HG02938 (cell line): ENCODE measurements around the gene CUX1.

ENCODE experiments used
- ATAC-seq: cut with Tn5 transposase; IDR thresholded peaks from one replicate; pipeline ENCODE4 v1.9.1; 2021; ENCODE audit warnings: mild to moderate bottlenecking, moderate library complexity; ENCODE audit not compliant: unreplicated experiment

CUX1 gene

DNA sequence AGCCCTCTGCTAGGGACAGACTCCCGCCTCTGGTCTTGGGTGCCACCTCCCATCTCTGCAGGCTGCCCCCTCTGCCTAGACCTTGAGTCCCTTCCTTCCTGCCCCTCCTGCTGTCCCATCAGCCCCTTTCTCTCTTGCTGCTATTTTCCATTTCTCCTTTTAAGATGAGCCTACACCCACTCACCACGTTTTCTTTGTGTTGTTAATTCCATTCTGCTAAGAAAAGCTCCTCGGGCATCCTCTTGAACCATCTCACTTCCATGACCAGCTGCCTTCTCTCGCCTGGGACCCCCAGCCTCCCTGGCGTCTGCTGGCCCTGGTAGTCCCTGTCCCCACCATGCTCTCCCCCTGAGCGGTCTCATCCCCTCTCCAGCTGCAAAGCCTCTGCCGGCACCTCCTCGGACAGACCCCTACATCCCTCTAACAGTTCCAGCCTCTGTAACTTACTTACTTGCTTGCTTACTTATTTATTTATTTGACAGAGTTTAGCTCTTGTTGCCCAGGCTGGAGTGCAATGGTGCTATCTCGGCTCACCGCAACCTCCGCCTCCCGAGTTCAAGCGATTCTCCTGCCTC, 373.4 kb downstream of the CUX1 start:
- no peak for ATAC-seq

DNA sequence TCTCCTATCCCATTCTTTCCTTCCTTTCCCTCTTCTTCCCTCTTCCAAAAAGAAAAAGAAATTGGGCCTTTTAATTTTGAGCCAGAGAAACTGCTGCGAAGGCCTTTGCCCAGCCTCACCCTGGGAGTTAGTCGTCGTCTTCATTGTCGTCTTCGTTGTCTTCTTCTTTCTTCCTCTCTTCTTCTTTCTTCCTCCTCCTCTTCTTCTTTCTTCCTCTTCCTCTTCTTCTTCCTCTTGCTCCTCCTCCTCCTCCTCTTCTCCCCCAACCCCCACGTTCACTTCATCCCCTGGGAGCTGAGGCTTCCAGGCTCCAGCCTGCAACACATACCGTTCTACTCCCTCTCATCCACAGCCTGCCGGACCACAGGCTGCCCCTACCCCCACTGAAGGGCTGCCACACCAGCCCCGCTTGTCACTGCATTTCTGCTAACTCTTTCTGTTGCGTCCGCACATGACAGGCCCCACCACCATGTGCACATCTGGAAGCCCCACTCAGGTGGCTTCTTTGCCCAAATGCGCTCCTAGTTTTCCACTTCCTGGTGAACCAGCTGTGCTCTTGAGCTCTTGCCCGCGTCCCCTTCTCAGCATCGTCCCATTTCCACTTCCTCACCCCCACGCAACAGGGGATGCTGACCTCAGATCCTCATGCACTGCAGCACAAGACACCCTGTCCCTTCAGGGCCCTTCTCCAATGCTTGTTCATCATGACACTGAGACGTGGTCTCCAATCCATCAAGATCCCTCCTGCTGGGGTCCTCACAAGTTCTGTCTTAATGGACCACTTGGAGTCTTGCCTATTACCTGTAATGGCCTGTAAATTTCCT, 374.3 kb downstream of the CUX1 start:
- ATAC-seq = no peak

DNA sequence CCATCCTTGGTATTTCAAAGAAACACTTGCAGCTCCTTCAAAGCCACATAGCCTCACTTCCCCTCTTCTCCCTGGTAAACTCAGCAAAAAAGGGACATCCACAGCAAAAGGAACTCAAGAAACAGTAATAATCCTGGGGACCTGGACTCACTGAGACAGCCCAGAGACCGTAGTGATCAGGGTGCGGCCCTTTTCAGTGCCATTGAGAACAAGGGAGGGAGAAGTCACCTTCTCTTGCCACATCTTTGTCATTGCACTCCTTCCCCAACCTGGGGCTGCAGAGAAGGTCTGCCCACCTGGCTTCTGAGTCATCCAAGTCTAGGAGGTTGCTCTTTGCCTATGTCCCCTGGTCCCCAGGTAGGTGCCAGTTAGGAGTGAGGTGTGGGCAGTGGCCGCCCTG, 375.4 kb downstream of the CUX1 start:
- no peak for ATAC-seq

DNA sequence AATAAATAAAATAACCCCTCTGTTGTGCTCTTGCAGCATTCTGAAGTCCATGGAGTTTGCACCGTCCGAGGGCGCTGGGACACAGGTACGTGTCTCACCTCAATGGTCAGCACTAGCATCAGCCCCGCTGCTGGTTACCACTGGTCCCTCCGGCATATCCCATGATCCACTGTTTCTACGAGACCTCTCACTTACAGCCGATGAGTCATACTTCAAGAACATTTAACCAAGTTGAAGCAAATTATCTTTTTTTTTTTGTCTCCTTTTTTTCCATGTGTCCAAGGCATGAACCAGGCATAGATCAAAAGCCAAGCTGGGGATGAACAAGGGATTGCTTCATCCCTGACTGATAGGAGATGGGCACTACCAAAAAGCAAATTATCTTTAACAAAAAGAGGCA, 376.4 kb downstream of the CUX1 start:
- ATAC-seq = no peak

DNA sequence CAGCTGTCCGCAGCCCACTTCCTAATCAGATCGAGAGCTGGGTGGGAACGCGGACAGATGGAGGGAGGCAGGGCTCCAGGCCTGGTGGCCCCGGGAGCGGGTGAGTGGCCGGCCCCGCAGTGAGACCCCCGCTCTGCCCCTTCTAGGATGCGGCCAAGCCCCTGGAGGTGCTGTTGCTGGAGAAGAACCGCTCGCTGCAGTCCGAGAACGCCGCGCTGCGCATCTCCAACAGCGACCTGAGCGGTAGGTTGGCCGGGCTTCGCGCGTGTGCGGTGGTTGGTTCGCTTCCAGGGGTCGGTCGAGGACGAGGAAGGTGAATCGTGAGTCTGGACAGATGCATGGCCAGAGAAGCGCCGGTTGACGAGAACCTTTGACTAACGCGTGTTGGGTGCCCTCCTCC, 377.9 kb downstream of the CUX1 start:
- no peak for ATAC-seq

DNA sequence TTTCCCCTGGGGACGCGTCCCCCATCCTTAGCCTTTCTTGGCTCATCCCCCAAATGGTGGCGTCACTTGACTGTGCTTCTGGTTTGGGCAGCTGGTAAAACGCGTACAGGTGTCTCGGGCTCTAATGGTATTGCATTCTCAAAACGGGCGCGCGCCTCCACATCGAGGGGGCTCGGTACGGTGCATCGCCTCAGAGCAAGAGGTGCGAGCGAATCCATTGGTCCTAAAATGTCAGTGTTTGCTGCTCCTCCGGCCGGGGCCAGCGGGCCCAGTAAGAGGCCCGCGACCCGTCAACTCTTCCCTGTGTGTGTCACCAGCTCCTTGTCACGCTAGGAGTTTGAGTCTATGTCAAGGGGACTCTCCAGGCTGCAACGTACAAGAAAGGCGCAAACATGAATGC, 378.6 kb downstream of the CUX1 start:
- no peak for ATAC-seq

DNA sequence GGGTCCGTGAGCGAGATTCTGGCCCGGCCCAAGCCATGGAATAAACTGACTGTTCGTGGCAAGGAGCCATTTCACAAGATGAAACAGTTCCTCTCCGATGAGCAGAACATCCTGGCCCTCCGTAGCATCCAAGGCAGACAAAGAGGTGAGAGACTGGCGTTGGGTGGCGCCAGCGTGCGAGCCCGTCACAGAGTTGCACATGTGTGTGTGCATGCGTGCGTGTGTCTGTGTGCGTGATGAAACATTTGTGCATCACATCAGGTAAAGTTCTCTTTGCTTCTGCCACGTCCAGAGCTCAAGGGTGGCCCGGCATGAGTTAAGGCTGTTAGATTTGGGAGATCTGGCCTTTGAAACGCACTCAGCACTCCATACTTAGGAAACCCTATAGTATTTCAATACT, 379.7 kb downstream of the CUX1 start:
- ATAC-seq = no peak

DNA sequence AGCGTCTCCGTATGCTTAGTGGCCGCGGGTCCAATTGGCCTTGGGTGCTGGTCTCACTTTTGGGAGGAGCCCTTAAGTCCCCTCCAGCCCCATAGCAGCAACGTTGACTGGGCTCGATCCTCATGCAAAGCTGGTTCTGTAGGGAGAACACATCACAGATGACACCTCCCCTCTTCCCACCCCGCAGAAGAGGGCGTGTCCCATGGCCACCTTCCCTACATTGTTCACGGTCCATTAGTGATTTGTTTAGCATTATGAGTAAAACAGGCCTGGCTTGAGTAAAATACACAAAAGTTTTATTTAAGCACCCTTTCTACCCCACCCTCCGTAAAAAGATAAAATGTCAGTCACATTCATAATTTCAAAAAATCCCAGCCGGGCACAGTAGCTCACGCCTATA, 380.2 kb downstream of the CUX1 start:
- ATAC-seq = no peak

DNA sequence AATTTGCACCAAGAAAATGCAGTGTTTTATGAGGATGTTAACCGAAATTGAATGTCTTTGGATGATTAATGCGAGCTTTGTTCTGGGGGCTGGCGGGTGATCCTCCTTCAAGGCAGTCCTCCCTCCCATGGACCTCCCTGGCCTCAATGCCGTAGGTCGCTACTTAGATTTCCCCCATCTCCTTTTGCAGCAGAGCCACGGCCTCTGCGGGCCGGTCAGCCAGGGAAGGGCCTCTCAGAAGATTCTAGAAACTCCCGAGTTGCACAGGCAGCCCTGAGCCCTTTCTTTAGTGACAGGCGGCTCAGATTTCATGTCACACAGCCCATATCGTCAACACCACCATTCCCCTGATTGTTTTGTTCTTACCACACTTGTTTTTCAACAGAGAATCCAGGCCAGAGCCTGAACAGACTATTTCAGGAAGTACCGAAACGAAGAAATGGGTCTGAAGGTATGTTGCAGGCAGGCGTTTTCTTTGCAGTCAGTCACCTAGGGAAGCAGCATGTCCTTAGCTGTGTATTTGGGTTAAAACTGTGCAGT, 381.1 kb downstream of the CUX1 start:
- ATAC-seq = no peak

DNA sequence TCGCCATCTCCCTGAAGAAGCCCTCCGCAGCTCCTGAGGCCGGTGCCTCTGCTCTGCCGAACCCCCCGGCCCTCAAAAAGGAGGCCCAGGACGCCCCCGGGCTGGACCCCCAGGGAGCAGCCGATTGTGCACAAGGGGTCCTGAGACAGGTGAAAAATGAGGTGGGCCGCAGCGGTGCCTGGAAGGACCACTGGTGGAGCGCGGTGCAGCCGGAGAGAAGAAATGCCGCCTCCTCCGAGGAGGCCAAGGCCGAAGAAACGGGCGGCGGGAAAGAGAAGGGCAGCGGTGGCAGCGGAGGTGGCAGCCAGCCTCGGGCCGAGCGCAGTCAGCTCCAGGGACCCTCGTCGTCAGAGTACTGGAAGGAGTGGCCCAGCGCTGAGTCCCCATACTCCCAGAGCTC, 384.1 kb downstream of the CUX1 start:
- no peak for ATAC-seq

DNA sequence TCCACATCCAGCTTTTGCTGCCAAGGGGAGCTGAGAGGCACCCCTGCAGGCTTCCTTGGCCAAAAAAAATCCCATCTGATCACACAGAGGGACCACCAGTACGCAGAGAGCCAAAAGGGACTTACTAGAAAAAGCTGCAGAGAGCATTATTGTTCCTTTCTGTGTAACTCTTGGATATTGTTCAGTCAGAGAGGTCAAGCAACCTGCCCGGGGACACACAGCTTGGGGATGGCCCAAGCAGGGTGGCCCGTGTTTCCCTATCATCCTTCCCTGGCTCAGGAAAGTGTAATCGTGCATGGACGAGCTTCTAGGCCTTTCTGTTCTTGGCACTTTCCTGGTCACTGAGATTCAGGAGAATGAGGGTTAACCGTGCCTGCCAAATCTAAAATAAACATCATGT, 385.1 kb downstream of the CUX1 start:
- no peak for ATAC-seq

DNA sequence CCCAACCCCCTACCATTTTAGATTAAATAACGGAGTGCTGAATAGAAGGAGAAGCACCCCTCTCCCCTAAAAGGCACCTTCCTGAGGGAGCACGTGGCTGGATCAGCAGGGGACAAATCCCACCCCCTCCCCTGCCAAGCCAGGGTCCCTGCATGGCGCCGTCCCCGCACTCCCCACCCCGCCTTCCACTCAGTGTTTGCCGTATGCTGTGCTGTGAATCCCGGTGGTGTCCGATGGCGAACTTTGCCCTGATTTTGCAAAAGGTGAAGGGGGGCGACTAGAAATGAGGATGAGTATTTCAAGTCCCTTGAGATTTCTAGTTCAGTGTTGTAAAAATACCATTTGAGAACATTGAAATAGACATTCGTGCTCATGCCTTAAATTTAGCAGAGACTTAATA, 385.8 kb downstream of the CUX1 start:
- no peak for ATAC-seq

DNA sequence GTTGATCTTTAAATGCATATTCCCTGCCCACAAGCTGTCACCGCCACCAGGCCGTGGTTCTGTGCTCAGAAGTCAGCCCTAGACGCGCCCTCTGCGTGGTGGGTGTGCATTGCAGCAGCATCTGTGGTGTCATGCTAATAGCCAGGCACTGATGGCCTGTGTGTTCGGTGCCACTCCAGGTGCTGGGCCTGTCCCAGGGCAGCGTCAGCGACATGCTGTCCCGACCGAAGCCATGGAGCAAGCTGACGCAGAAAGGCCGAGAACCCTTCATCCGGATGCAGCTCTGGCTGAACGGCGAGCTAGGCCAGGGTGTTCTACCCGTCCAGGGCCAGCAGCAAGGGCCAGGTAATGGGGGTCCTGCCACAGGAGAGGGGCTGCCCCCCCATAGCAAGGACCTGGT, 386.8 kb downstream of the CUX1 start:
- ATAC-seq = no peak

DNA sequence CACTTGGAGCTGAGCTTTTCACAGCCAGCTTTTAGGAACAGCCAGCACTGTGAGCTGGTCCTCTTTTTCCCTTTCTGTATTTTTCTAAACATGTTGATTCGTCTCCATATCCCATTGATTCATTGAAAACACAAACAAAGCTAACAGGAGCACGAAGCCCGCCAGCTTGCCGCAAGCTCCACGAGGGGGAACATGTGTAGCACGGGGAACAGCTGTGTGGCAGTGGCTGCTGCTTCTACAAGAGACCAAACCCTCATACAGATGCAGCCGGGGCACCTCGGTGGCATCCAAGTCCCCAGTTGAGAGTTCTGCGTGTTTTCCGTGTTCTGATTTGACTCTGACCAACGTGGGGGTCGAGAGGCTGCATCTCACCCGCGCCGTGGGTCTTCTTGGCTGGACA, 388.5 kb downstream of the CUX1 start:
- ATAC-seq = no peak

DNA sequence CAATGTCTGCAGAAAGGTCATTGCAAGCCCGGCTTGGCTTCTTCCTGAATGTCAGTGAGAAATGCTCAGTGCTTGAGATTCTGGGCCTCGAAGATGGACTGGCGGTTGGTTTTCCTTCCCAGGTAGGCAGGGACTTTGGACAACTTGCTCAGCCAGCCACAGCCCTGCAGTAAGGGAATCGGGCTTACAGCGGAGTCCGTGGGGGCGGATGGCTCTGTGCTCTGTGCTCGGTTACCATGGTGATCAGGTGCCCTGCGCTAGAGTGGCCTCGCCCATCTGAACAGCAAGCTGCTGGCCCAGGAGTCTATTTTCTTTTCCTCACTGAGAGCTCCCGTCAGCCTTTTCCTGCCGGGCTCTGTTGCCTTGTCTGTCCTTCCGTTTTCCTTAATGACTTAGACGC, 391.4 kb downstream of the CUX1 start:
- no peak for ATAC-seq

DNA sequence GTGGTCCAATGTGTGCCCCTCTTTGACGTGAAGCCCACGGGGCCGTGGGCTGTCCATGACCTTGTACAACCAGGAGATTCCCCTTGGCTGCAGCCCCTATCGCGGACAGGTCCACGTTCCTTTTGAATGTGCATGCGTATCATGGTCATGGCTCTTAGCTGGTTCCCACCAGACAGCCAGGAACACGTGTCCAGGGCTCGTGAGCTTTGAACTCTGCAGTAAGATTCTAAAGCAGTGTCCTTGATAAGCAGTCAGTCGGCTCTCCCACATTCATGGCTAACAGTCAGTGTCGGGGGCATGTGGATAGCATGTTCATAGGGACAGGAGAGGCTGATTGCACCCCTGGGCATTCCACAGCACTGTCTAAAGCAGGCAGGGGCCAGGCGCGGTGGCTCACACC, 393.4 kb downstream of the CUX1 start:
- ATAC-seq = no peak

DNA sequence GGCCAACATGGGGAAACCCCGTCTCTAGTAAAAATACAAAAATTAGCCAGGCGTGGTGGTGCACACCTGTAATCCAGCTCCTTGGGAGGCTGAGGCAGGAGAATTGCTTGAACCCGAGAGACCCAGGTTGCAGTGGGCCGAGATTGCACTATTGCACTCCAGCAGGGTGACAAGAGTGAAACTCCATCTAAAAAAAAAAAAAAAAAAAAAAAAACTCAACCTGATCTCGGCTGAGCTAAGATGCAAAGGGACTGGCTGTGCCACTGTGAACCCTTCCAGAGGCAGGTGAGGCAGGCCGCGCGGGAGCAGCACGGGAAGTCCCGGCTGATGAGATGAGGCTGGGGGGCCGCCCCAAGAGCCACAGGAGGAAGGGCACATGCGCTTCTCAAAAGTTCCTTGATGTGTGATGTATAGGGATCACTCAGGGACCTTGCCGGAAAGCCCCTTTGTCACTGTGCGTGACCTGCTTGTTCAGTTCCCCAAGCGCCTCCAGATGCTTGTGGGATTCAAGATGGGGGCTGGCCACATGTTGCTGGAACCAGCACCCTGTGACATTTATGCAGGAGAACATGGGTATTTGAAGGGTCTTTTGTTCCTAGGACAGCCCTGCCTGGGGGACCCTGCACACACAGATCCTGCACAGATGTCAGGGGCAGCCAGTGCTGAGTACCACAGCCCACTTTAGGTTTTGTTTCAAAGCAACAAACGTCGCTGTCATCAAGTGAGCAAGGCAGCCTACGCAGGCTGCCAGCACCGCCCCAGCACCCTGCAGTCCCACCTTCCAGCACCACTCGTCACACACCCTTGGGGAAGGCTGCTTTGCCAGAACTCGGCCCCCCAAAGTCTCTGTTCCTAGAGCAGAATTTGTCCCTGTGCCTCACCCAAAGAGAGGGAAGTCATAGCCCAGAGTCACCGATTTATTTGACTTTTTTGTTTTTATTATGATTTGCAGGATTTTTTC, 394.4 kb downstream of the CUX1 start:
- ATAC-seq = no peak

DNA sequence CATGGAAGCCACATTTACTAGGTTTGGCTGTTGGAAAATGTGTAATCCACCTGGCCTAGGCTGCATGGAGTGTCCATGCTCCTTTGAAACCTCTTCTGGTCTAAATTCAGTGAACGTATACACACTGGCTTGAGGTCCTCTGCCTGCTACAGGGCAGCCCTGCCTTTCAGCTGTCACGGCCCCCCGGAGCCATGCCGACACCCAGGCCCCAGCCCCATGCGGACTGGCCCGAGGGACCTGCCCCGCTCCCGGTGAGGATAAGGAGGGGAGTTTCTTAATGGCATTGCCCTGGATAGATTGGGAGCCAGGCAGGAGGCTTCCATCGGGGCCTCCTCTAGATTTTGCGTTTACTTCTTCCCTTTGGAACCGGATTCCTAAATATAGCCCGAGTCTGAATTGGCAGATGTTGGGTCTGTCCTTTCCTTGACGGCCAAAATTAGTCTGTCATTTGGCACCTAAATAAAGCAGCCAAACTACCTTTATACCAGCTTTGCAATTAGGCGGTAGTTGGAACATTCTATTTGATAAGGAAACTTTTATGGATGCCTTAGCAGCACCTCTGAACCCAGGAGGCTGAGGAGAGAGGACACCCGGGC, 397.1 kb downstream of the CUX1 start:
- ATAC-seq = no peak

DNA sequence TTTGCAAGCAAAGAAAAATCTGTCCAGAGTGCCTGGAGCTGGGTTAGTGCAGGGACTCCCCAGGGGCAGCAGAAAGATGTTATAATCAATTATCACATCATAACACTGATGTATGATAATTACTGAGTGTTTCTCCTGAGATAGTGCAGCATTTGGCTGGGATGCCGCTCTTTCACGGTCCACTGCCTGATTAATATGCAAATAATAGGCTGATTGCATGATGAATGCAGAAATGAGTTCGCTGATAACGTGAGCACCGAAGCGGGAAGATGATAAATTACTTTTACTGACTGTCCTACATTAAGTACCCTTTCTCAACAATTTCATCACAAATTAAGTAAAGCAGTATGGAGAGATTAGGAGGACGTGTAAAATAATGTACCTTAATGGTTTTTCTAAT, 397.8 kb downstream of the CUX1 start:
- ATAC-seq = no peak

DNA sequence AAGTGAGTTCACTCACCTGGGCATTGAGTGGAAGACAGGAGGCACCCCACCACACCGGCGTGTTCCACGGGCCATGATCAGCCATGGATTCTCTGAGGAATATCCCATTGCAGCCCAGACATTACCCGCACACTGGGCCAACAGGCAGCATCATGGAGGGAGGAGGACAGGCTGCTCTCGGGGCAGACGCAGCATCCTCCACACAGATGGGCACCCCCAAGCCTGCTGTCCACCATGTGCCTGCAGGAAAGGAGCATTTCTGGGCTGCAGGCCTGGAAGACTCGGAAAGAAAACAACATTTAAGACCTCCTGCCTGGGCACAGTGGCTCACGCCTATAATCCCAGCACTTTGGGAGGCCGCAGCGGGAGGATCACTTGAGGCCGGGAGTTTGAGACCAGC, 398.3 kb downstream of the CUX1 start:
- no peak for ATAC-seq
